Measurements from ENCODE around the gene CDH8.

The CDH8 gene

GRCh38 chr16:61998460-61998859, 37.8 kb downstream of the CDH8 start:
- Histone ChIP-seq H3K27ac (replicated peaks) (no peak overlapping the region), H3K27me3 (ENCODE audit: insufficient read depth, poor library complexity, severe bottlenecking) (no peaks in the 10 kb centered on the region), H3K4me3 (replicated peaks; ENCODE audit: insufficient read depth, low read length) (no peak overlapping the region)
- TF ChIP-seq CTCF (IDR thresholded peaks at IDR 0.05; ENCODE audit: insufficient read depth, low read length) (no peak), SPI1 (IDR thresholded peaks at IDR 0.05; ENCODE audit: borderline replicate concordance, low read depth) (no peak), GABPA (IDR thresholded peaks at IDR 0.05; ENCODE audit: low read depth) (no peak), POLR2AphosphoS5 (IDR thresholded peaks at IDR 0.05; ENCODE audit: low read depth) (no peak), REST (IDR thresholded peaks at IDR 0.05; ENCODE audit: insufficient replicate concordance, low read depth) (no peak)
- DNase-seq (ENCODE audit: low read depth in 1 of 2, low spot score in 1 of 2) = no peak

- no peak for DNase-seq (ENCODE audit: low read depth in 1 of 2, low spot score in 1 of 2)
- TF ChIP-seq POLR2AphosphoS5 (IDR thresholded peaks at IDR 0.05; ENCODE audit: low read depth) (no peak), REST (IDR thresholded peaks at IDR 0.05; ENCODE audit: insufficient replicate concordance, low read depth) (no peak), CTCF (IDR thresholded peaks at IDR 0.05; ENCODE audit: insufficient read depth, low read length) (no peak), SPI1 (IDR thresholded peaks at IDR 0.05; ENCODE audit: borderline replicate concordance, low read depth) (no peak), GABPA (IDR thresholded peaks at IDR 0.05; ENCODE audit: low read depth) (no peak)
Observed at GRCh38 chr16:61993108-61993507, 43.1 kb downstream of the CDH8 start.

GRCh38 chr16:61987474-61988012, 48.7 kb downstream of the CDH8 start:
- H3K27me3 ChIP-seq (ENCODE audit: insufficient read depth, poor library complexity, severe bottlenecking) = no peaks in the 10 kb centered on the region
- no peak overlapping the region for H3K4me3 ChIP-seq (replicated peaks; ENCODE audit: insufficient read depth, low read length)
- no peak for TF ChIP-seq GABPA (IDR thresholded peaks at IDR 0.05; ENCODE audit: low read depth)
- H3K27ac ChIP-seq (replicated peaks) = no peak overlapping the region
- DNase-seq (ENCODE audit: low read depth in 1 of 2, low spot score in 1 of 2) = no peak

More at GRCh38 chr16:61993108-61993507, 43.1 kb downstream of the CDH8 start:
- H3K27me3 ChIP-seq (ENCODE audit: insufficient read depth, poor library complexity, severe bottlenecking) = no peaks in the 10 kb centered on the region
- no peak overlapping the region for H3K4me3 ChIP-seq (replicated peaks; ENCODE audit: insufficient read depth, low read length)
- no peak overlapping the region for H3K27ac ChIP-seq (replicated peaks)

GRCh38 chr16:61969077-61969382, 67.2 kb downstream of the CDH8 start:
- no peak overlapping the region for H3K27ac ChIP-seq (replicated peaks)
- TF ChIP-seq GABPA (IDR thresholded peaks at IDR 0.05; ENCODE audit: low read depth) = no peak
- no peak for TF ChIP-seq REST (IDR thresholded peaks at IDR 0.05; ENCODE audit: insufficient replicate concordance, low read depth)
- no peak for DNase-seq (ENCODE audit: low read depth in 1 of 2, low spot score in 1 of 2)
- H3K4me3 ChIP-seq (replicated peaks; ENCODE audit: insufficient read depth, low read length) = no peak overlapping the region
- H3K27me3 ChIP-seq (ENCODE audit: insufficient read depth, poor library complexity, severe bottlenecking) = no peaks in the 10 kb centered on the region

All from HL-60 (cell line).